Left lobe of liver (tissue), 2 donors: ENCODE data around the gene TGOLN2. TPM values are rescaled to one million over a fixed set of nuclear protein-coding genes. Genes with fewer than 3 reads are reported as not detected.
"Not testable (repeated sequence)": the region's sequence is repeated elsewhere in the genome, so short reads cannot be mapped to it uniquely, and the experiment has no call there.

ENCODE experiments used
- ATAC-seq: fragments of 200-7000 bp; cut with Tn5 transposase; one replicate; pipeline ENCODE4 v1.9.1; 2020; ENCODE audit warnings: mild to moderate bottlenecking, moderate library complexity
- DNase-seq: peaks from one replicate; pipeline ENCODE4 v3.0.0-alpha.2; 2020; ENCODE audit warnings: low spot score
- total RNA-seq: library from RNA; stranded (reverse); gene quantifications from one replicate; pipeline ENCODE4 v1.2.1, GENCODE V29; 2021
- donor health status: DM: no; HTN: no; CAD: no; lungs with moderate emphysema.
- donor health status: DM: no; HTN: yes; CAD: no.

Gene TGOLN2
- total RNA-seq, 1 donor from 2014 or later, result 89.6 TPM

DNA sequence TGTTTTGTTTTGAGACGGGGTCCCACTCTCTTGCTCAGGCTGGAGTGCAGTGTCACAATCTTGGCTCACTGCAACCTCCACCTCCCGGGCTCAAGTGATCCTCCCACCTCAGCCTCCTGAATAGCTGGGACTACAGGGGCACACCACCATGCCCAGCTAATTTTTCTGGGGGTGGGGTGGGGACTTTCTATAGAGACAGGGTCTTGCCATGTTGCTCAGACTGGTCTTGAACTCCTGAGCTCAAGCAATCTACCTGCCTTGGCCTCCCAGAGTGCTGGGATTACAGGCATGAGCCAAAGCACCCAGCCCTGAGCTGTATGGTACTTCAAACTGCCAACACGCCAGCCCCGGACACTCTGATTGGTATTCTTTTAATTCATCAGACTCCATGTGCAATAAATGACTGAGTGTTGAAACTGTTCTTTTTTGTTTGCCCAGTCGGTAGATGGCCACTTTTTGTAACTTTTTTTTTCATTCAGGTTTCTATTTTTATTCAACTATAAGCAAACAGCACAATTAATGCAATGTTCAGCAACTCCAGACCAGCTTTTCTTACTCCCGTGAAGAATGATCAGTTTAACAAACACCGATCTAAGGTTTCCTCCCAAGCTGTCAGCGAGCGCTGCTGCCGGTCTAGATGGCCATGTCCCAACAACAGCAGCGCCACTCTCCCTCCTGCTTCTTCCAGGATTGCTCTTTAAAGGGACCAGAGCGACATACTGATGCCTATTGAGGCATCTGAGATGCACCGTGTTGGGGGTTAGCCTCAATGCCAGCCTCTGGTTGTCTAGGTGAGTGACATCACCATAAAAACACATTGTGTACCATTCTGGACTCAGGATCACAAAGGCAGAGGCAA lies 12.5 kb upstream of the TGOLN2 start:
- DNase-seq, result no peak
- peak; percentile 77 for ATAC-seq

DNA sequence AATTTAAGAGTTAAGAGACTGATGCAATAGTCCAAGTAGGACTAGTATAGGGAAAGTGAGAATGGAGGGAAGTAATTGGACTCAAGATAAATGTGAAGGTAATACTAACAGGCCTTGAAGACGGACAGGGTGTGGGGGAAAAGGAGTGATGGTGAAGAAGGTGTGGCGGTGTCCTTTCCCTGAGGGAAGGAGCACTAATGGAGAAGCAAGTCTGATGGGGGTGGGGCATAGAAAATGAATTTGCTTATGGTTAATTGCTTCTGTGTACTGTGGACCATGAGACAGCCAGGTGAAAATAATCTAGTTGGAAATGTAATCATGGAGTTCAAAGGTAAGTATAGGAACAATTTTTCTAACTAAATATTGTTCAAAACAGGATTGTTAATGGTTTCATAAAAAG lies 7.1 kb upstream of the TGOLN2 start:
- ATAC-seq, result no peak
- no peak for DNase-seq

GRCh38 chr2:85333877-85334276 lies 6.1 kb upstream of the TGOLN2 start:
- not testable (repeated sequence) for ATAC-seq, DNase-seq

DNA sequence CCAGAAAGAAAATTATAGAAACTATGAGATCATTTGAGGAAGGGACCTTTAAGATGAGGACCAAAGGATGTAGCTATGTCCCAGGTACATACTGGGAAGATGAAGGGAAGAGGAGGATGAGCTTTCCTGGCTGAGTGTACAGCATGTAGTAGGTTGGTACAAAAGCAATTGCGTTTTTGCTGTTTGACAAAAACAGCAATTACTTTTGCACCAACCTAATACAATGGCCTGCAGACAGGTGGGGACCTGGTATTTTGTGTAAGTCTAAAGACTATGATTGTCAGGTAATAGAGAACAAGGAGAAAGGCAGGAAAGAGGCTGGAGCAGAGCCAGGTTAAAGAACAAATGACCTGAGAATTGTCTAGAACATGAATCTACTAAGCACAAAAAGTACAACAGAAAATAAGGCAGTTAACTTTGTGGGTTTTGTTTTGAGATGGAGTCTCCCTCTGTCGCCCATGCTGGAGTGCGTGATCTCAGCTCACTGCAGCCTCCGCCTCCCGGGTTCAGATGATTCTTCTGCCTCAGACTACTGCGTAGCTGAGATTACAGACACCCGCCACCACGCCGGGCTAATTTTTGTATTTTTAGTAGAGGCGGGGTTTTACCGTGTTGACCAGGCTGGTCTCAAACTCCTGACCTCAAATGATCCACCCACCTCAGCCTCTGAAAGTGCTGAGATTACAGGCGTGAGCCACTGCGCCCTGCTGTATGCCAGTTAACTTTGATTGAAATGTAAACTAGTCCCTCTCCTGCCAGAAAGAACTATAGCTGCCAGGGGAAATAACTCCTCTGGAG lies 3.2 kb upstream of the TGOLN2 start:
- no peak for DNase-seq
- no peak for ATAC-seq

GRCh38 chr2:85329701-85330100 lies 1.9 kb upstream of the TGOLN2 start:
- not testable (repeated sequence) for DNase-seq, ATAC-seq

GRCh38 chr2:85329181-85329651 lies 1.4 kb upstream of the TGOLN2 start:
- ATAC-seq (no peak), DNase-seq (no peak)

DNA sequence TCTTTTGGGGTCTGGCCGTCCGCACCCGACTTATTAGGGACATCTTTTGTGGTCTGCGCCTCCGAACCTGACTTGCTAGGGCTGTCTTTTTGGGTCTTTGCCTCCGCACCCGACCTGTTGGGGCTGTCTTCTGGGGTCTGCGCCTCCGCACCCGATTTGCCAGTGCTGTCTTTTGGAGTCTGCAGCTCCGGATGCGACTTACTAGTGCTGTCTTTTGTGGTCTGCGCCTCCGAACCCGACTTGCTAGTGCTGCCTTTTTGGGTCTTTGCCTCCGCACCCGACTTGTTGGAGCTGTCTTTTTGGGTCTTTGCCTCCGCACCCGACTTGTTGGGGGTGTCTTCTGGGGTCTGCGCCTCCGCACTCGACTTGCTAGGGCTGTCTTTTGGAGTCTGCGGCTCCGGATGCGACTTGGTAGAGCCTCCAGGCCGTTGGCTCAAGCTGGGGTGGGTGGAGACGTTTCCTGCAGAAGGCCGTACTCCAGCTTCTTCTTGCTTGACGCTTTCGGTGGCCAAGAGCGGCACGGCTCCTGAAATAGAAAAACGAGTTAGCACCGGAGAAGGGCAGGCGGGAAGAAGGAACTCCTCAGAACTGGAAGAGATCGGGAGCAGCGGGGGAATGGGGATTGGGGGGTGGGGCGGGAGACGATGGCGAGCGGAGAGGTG lies 498 bp downstream of the TGOLN2 start:
- peak; percentile 31 for ATAC-seq

GRCh38 chr2:85326406-85327159 lies 1.2 kb downstream of the TGOLN2 start:
- no peak for DNase-seq
- peak; percentile 1 for ATAC-seq

More for the DNA sequence above, 498 bp downstream of the TGOLN2 start:
- peak; percentile 63 for DNase-seq

DNA sequence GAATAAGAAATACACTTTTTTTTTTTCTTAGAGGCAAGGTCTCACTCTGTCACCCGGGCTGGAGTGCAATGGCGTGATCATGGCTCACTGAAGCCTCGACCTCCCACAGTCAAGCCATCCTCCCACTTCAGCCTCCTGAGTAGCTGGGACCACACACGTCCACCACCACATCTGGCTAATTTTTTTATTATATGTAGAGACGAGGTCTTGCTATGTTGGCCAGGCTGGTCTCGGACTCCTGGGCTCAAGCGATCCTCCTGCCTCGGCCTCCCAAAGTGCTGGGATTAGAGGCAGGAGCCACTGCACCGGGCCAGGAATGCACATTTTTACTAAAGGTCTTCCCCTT lies 2.4 kb downstream of the TGOLN2 start:
- DNase-seq (no peak), ATAC-seq (no peak)

GRCh38 chr2:85324639-85325465 lies 2.9 kb downstream of the TGOLN2 start:
- peak; percentile 83 for DNase-seq

GRCh38 chr2:85323988-85324367 lies 3.8 kb downstream of the TGOLN2 start:
- ATAC-seq, result peak; percentile 0
- not testable (repeated sequence) for DNase-seq

More at GRCh38 chr2:85324639-85325465, 2.9 kb downstream of the TGOLN2 start:
- ATAC-seq, result peak; percentile 53

DNA sequence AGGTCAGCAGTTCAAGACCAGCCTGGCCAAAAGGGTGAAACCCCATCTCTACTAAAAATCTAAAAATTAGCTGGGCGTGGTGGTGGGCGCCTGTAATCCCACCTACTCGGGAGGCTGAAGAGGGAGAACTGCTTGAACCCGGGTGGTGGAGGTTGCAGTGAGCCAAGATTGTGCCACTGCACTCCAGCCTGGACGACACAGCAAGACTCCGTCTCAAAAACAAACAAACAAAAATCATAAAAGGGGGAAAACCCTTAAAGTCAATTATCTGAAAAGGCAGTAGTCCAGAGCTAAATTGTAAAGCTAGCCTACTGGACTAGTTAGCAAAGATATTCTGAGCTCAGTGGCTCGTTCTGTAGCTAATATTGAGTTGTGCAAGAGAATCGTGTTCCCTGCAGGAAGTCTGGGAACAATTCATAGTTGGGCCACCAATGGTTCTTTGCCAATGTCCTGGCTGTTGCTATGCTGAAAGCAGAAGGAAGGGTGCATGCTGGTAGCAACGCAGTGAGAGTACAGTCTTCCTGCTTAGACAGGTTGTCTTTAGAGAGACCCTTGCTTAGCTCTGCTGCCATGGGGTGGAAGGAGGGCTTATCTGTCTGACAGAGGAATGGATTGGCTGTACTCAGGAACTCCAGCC lies 4.3 kb downstream of the TGOLN2 start:
- ATAC-seq (peak; percentile 23), DNase-seq (peak; percentile 68)

DNA sequence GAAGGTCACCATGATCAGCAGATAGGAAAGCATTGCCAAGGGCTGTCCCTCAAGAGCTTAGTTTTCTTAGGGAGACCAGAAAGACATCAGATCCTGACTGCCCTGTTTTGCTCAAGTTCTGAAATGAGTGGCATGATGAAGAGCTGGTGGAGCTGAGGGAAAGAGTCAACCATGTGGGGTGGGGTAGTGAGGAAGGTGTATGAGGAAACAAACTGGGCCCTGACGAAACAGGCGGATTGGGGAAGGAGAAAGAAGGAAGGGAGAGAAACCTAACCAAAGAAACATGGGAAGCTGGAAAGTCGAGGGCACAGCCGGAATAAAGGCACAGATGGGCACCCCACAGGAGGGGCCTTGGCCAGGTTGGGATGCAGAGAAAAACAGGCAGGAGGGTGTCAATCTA lies 8.0 kb downstream of the TGOLN2 start:
- ATAC-seq (no peak), DNase-seq (no peak)

- ATAC-seq, result no peak
- DNase-seq, result no peak
Observed at GRCh38 chr2:85318222-85319074, 9.3 kb downstream of the TGOLN2 start.

DNA sequence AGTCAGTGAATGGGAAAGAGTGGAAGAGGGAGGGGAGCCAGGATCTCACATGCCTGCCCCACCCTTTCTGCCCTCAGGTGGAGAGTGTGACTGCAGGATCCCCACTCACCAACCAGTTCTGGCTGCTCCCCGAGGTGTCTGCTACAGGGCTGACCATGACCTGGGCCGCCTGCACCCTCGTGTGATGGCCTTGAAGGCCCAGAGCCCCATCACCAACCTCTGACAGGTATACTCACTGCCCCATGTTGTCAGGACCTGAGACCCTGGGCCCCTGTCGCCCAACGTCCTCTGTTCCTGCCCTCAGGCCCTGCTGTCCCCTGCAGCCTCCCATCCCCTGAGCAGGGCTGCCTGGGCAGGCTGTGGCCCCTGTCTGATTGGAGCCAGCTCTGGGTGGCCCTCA lies 11.9 kb downstream of the TGOLN2 start:
- peak; percentile 7 for ATAC-seq
- not testable (repeated sequence) for DNase-seq

DNA sequence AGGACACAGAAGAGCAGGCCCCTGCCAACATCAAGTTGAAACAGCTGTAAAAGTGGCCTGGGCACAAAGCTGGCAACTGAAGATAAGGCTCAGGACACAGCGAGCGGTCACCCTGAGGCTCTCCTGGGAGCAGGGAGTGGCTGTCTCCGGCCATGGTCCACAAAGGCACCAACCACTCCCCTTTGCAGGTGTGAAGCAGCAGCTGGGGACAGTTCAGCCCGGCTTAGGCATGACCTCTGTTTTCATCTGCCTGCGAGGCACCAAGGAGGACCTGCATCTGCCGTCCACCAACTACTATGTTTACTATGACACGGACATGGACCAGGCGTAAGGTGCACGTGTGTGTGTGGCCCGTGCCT lies 12.9 kb downstream of the TGOLN2 start:
- peak; percentile 9 for ATAC-seq
- no peak for DNase-seq

GRCh38 chr2:85312404-85312803 lies 15.4 kb downstream of the TGOLN2 start:
- DNase-seq (no peak), ATAC-seq (no peak)

GRCh38 chr2:85310330-85310729 lies 17.5 kb downstream of the TGOLN2 start:
- DNase-seq (no peak), ATAC-seq (no peak)
